GM21423 (cell line): ENCODE data around the gene TMEM151B.
"Not testable (repeated sequence)": the region's sequence is repeated elsewhere in the genome, so short reads cannot be mapped to it uniquely, and the experiment has no call there.

Experiments
- ATAC-seq: cut with Tn5 transposase; IDR thresholded peaks from one replicate; pipeline ENCODE4 v1.9.1; 2021; ENCODE audit warnings: mild to moderate bottlenecking, moderate library complexity; ENCODE audit not compliant: unreplicated experiment

Gene TMEM151B

DNA sequence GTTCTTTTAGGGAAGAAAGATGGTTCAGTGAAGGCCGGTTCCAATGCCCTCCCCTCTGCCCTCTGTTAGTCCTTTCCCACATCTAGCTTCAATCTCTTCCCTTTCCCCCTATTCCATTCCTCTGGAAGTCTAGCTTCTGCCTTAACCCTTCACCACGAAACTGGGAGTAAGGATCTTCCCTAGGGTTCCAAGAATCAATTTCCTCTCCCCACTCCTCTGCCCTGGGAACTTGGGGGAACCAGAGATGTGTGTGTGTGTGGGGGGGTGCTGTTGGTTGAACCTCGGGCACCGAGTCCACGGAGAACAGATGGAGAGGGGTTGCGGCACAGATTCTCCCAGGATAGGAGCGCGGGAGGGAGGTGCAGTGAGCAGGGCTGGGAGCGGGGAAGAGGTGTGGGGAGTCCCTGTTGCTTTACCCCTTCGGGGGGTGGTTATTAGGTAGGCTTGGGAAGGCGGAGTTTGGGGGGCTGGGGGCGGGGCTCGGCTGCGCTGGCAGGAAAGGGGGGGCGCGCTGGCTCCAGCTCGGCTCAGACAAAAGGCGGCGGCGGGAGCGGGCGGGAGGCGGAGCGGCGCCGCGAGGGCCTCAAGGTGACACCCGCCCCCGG lies at the start of gene TMEM151B:
Gene TMEM151B (plus strand): TSS at position 530 of the 605 bp plus-strand sequence. CDS start 293 bp downstream, outside the sequence.
- no peak for ATAC-seq

DNA sequence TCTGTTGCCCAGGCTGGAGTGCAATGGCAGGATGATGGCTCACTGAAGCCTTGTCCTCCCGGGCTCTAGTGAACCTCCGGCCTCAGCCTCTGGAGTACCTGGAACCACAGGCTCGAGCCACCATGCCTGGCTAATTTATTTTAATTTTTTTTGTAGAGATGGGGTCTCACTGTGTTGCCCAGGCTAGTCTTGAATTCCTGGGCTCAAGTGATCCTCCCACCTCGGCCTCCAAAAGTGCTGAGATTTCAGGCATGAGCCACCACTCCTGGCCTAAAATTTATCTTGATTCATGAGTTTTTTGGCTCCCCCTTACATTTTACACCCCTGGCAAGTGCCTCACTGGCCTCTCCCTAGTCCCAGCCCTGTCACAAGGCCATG lies 49.3 kb upstream of the TMEM151B start:
- ATAC-seq = no peak

DNA sequence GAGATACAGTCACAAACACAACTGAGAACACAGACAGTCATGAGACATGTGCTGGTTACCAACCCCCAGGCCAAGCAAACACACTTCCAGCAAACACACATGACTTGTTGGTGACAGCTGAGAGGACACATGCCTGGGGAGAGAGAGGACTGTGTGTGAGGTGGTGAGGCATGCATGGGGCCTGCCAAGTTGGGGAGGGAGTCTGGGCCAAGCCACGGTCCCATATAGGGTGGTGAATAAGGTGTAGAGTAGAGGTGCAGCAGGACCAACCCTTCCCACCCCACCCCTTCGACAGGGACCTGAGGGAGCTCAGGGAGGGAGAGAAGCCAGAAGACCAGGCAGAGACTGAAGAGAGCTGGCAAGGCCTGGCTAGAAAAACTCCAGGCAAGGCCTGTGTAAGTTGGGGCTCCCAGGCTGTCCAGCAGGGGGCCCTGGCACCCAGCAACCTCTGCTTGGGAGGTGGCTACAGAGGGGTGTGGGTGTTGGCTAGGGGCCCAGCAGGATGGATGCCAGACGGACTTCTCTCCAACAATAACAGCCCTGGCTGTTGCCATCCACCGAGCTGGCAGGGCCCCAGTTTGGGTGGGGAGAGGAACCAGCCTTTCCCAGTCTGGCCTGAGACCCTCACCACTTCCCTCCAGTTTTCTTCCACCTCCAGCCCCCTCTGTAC lies 48.8 kb upstream of the TMEM151B start:
- ATAC-seq = peak; percentile 33

DNA sequence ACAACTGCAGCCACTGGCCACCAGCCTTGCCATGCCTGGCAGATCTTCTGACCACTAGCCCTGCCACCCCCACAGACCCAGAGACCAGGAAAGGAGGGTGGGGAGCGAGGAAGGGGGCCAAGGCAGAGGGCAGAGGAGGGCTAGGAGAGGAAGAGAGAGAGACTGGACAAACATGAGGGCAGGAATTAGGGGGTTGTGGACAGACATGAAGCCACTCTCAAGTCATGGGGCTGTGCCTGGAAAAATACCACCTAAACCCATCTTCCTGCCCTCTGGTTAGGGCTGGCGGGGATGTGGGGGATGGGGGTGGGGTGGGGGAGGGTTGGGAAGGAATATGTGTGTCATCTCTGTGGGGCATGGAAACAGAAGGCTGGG lies 48.3 kb upstream of the TMEM151B start:
- no peak for ATAC-seq

DNA sequence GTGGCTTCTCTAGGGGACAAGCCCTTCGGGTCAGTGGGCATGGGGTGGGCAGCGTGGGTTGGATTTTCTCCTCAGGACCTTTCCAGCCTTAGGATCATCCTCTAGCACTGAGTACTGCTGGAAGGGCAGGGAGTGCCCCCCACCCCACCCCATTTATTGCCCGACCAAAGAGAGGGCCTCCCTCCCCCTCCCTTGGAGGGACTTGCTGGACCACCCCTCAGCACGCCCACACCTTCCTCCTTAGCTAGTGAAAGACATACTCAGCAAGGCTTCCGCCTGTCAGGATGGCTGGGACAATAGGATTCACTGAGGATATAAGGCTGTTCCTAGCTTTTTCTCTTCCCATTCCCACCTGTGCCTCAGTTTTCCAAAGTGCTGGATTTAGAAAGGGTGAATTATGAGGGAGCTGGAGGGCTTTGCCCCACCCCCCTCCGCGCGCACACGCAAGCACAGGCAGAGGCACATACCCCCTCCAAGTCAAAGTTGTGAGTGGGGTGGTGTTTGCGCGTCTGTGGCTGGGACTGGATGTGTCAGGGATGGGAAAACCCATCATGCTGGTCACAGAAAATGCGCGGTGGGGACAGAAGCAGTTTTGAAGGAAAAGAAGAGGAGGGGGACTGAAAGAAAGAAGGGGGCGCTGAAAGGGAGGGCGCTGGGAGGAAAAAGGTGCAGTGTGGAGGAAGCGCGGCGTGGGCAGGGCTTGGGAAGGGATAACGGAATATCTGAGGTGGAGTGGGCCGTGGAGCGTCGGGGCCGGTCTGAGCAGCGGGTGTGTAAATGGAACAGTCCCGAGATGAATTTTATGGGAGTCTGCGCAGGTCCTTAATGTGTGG lies 47.5 kb upstream of the TMEM151B start:
- ATAC-seq = no peak

DNA sequence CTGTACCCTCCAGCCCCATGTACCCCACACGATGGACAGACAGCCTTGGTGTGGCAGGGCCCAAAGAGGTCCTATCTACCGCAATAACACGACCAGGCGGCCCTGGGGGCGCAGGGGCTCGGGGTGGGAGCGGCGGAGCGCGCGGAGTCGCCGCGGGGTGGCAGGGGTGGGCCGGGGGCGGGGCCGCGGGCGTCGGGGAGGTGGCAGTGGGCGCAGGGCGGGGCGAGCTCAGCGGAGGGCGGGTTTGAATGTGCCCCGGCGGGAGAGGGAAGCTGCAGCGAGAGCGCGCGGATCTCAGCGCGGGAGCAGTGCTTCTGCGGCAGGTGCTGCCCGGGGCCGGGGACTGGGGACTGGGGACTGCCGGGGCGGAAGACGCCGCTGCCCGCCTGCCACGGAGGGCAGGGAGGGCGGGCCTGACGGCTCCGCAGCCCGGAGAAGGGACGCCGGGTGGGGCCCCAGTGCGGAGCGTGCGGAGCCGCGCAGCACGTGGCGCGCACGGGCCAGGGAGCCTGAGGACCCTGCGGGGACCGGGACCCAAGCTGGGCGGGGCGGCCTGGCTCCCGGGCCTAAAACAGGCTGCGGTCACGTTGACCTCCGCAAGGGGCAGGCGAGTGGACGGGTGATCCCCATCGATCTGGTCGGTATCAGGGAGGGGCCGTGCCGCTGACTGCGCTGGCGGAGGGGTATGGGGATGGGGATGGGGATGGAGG lies 46.8 kb upstream of the TMEM151B start, which contains the start of gene SLC29A1:
Gene SLC29A1 (plus strand): TSS at position 277 of the 710 bp plus-strand sequence. CDS start 3,719 bp downstream, outside the sequence.
- ATAC-seq = peak; percentile 41

DNA sequence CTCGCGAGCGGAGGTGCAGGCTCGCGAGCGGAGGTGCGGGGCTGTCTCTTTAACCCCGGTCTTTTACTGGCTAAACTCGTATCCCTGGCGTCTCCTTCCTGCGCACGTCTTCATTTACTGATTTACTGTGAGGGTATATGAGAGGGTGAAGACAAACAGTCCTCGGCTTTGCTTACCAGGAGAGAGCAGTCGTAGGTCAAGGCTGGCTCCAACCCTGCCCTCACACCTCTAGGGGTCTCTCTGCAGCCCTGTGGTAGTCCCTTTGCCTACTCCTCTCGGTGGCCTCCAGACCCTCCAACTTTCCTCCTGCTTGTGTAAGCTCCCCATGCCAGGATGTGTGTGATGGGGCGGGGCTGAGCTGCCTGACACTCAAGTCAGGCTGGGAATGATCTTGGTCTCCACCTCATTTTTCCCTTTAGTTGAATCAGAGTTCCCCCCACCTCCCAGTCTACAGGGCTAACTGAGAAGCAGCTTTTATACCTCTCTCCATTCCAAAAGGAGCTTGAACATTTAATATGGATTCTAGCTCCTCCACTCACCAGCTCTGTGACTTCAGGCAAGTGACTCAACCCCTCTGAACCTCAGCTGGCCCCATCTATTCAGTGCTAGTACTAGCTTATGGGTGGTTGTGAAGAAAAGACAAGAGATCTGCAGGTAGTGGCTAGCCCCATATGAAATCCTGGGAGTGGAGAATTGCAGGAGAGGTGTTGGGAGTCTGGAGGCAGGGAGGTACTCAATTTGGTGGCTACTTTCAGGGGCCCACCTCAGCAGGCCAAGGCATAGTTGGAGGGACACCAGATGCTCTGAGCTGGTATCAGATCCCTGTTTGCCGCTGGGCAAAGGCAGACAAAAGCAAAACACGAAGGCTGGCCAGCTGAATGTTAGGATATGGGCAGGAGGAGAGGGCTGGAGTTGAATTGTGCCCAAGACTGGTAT lies 46.0 kb upstream of the TMEM151B start:
- peak; percentile 10 for ATAC-seq

DNA sequence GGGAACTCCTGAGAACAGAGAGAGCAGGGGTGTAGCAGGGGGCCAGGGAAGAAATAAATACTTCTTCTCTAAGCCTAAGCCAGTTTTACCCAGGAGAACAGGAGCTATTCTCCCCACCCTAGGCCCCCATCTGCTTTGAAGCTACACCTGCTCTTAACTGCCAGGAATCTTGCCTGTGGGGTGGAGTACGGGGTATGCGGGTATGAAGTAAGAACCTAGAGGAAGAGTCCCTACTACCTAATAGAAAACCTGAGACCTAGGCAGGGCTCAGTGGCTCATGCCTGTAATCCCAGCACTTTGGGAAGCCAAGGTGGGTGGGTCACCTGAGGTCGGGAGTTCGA lies 45.3 kb upstream of the TMEM151B start:
- no peak for ATAC-seq

DNA sequence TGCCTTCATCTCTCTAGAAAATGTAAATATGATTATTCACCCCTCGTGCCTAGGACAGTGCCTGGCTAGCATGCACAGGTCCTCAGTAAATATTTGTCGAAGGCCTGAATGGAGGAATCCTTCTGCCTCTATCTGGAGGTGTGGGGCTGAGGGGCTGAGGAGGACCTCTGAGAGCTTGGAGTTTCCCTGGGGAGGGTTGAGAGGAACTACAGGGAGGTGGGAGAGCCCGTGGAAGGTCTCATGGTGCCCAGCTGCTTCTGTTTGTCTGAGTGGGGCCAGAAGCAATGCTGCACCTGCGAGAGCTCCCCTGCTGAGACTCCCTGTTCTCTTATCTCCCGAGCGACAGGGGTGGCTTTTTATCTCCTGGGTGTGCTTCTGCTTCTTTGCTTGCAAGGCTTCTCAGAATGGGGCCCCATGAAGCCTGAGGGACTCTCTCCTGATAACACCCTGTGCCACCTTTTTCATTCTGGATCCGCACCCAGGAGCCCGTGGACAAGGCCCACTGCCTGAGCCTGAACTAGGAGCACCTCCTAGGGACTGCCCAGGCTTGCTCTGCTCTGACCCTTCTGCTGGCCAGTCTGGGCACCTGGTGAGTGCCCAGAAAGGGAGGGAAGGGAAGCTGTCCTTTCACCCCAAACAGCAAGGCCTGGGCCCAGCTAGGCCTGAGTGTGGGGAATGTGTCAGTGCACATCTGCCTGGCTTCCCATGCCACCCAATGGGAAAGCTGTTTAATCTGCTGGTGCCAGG lies 44.5 kb upstream of the TMEM151B start:
- no peak for ATAC-seq

DNA sequence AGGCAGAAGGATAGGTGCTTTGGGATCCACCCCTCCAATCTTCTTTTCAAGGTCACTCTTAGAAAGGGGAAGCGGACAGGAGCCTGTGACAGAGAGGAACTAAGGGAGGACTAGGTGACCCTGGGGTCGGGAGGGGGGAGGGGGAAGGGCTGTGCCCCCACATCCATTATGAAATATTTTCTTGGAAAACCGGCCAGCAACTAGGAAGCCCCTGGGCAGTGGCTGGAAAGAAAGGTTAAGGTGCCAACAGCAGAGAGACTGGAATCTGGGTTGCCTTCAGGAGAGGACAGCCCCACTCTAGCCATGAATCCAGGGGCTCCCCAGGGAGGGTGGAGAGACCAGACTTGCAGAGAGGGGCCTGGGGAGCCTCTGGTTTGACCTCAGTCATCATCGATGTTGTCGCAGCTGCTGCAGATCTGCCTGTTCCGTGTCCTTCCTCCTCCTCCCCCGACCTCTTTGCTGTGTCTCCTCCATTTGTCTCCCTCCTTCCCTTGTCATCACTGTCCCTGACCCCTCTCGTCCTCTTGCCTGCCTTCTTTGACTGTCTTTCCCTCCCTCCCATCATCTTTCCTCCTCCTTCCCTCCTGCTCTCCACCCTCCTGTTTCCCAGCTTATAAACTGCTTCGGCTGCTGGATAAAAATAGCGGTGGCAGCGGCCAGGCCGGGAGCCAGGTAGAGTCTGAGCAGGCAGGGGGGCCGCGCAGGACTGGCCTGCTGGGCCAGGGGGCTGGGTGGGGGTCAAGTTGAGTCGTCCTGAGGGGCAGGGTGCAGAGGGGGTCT lies 43.7 kb upstream of the TMEM151B start:
- ATAC-seq = no peak

DNA sequence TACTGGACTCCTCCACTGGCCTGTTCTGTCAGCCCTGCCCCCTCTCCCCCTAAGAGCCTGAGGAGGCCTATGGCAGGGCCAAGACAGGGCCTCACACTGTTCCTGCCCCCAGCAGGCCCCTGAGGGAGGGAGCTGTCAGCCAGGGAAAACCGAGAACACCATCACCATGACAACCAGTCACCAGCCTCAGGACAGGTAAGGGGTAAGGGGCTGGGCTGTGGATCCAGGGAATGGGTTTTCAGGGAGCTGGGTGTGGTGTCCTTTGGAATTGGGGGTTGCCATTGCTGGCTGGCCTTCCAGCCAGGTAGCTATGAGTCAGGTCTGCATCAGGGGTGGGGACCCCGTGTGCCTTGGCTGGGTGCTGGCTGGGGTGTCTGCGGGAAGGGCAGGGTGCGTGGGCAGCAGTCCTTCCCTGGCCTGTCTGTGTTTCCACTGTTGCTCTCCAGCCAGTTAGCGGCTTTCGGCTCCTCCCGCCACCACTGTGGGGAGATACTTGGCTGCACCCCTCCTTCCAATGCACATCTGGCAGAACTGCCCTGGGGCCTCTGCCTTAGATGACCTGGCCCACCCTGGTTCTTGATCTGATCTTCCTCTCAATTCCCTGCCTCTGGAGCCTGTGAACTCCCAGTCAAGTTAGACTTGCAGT lies 43.0 kb upstream of the TMEM151B start:
- no peak for ATAC-seq

DNA sequence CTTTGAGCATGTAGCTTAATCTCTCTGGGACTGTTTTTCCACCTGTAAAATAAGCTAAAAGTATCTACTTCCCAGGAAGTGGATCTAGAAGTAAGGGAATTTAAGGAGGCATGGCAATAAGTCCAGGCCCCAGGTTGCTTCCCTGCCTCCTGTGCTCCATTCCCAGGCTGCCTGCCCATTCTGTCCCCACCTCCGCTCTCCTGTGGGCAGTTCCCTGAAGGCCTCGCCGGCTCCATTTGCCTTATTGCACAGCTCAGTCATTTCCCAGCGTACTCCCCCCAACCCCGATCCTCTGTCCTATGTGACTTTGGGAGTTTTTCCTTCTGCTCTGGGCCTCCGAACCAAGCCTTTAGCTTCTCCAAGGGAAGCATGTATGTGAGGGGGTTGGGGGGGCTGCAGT lies 42.2 kb upstream of the TMEM151B start:
- ATAC-seq = no peak

DNA sequence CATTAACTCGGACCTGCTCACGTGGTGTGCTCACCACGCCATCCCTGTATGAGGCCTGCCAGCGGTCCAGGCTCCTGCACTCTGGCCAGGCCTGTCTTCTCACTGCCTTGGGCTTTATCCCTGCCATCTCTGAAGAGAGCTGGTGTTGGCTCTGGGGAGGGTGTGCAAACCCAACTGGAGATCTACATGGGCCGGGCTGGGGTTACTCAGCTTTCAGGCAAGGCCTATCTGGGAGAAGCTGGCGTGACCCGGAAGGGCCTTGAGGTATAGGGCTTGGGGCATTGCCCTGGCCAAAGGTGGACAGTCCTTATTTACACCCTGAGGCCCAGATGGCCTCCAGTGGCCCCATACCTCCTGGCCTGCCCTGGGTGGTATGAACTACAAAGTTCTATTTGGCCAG lies 41.8 kb upstream of the TMEM151B start:
- ATAC-seq = no peak

DNA sequence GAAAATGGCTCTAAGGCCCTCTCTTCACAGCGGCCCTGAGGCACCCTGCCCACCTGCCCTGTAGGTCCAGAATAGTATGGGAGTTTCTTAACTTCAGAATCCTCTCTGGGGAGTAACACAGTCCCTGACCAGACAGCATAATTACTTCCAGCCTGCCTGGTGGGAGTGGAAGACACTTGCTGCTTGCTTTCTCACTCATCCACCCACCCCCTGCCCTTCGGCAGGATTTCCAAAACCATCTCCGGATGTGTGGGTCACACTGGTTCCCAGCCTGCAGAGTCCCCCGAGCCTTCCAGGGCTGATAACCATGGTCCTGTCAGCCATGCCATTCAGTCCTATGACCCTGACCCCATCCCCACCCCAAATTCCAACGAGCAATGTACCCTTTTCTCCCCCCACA lies 41.4 kb upstream of the TMEM151B start:
- no peak for ATAC-seq

DNA sequence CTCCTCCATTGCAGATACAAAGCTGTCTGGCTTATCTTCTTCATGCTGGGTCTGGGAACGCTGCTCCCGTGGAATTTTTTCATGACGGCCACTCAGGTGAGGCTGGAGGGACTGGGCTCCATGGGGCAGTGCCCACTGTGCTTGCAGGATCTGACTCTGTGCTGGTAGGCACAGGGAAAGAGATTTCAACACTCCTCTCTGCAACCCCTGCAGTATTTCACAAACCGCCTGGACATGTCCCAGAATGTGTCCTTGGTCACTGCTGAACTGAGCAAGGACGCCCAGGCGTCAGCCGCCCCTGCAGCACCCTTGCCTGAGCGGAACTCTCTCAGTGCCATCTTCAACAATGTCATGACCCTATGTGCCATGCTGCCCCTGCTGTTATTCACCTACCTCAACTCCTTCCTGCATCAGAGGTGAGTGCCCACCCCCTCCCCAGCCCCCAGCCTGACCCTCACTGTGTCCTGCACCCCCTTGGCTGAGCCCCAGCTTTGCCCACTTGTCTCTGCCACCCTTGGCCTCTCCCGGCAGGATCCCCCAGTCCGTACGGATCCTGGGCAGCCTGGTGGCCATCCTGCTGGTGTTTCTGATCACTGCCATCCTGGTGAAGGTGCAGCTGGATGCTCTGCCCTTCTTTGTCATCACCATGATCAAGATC lies 40.7 kb upstream of the TMEM151B start:
- ATAC-seq = no peak

DNA sequence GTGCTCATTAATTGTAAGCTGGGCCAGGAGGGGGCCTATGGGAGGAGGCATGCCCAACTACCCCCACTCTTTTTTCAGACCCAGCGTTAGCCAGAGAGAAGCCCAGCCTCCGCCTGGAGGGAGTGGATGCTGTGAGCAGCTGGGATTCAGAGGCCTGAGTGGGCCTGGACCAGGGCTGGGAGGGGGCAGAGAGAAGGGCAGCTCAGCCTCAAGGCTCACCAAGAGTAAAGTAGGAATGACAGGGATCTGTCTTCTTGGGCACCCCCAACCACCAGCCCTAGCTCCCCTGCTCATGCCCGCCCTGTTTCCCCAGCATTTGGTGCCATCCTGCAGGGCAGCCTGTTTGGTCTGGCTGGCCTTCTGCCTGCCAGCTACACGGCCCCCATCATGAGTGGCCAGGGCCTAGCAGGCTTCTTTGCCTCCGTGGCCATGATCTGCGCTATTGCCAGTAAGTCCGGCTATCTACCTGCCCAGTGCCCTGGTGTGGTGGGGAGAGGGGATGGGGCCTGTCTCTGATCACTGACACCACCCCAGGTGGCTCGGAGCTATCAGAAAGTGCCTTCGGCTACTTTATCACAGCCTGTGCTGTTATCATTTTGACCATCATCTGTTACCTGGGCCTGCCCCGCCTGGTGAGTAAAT lies 40.1 kb upstream of the TMEM151B start:
- no peak for ATAC-seq

DNA sequence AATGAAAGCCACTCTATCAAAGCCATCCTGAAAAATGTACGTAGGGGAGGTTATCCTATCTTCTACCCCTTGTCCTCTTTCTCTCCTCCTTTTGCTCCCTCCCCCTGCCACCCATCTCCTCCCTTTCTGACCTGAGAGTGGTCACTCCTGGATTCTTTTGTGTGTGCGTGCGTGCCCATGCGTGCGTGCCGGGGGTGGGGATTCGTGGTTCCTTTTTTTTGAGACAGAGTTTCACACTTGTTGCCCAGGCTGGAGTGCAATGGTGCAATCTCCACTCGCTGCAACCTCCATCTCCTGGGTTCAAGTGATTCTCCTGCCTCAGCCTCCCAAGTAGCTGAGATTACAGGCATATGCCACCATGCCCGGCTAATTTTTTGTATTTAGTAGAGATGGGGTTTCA lies 38.8 kb upstream of the TMEM151B start:
- ATAC-seq = not testable (repeated sequence)
